Testis (tissue), 2 donors: ENCODE data around the gene ZNF44.

Experiments used
- CTCF ChIP-seq, 3 experiments: fragments of 450-650 bp in 2 of 3; fragments of 200-600 bp in 1 of 3; sonication (generic) in 1 of 3; IDR thresholded peaks; one replicate each; pipeline ENCODE4 v1.5.1; 2016 to 2019; ENCODE audit warnings: antibody characterized with exemption in 3 of 3, mild to moderate bottlenecking in 2 of 3, moderate library complexity in 1 of 3
- POLR2A ChIP-seq: fragments of 450-650 bp; IDR thresholded peaks from one replicate; pipeline ENCODE4 v1.6.1; 2017; ENCODE audit warnings: antibody characterized with exemption, mild to moderate bottlenecking, moderate library complexity

- TF ChIP-seq CTCF (IDR thresholded peaks at IDR 0.05) (no peak), POLR2A (no peak)
Measured at GRCh38 chr19:12232961-12233360, 61.7 kb downstream of the ZNF44 start.
